ENCODE measurements around the gene TP53RK.
"Not testable (repeated sequence)": the region's sequence is repeated elsewhere in the genome, so short reads cannot be mapped to it uniquely, and the experiment has no call there.

The TP53RK gene

DNA sequence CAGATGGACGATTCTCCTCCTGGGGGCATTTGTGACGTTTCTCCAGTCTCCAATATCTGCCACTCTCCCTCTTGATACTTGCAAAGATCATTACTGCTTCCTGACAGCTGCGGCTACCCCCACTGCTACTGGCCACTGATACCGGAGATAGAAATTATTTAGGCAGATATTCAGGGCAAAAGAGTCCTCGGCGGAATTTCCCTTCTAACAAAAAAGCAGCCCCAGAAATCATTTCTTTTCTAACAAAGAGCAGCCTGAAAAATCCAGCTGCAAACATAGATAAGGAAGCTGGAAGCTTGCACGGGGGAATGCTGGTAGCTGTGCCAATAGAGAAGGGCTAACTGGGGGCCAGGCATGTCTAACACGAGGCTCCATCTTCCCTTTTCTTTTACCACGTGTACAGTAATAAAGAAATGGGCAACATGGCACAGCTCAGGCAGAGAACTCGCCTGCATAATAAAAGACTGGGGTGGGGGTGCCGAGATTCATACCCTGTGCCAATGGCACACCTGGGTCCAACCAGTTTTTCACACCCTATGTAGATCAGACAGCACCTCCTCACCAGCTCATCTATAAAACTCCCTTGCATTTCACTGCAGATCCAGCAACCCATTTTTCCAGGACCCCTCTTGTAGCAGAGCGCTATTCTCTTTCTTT is 6.1 kb downstream of the TP53RK start:
- DNase-seq: peak; percentile 5 to 40 (median 31)

DNA sequence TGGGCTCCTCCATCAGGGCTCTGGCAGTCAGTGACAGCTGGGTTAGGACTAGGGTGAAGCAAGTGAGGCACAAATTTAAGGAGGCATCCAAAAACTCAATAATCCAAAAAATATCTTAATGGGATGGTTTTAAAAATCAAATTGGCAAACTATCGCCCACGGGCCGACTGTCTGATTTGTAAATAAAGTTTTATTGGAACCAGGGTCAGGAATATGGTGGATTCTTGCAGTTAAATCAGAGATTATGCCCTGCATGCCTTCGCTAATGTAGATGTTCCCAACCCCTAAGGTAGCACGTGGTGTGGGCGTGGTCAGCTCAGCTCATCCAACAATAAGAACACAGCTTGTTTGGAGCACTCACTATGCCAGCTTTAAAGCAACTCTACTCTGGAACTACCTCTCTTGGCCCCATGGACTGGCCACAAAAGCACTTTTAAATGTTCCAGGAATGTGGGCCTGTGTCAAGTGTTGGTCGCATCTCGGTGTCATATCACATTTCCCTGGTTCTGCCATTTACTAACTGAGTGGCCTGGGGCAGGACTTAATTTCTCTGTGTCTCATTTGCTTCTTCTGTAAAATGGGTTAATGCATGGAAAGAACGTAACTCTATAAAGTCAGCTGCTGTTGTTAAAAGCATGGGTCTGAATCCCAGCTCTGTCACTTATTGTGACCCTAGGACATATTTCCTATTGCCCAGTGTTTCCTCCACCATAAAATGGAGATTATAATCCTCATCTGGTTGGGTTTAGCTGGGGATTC is 7.0 kb downstream of the TP53RK start:
- DNase-seq: no peak

DNA sequence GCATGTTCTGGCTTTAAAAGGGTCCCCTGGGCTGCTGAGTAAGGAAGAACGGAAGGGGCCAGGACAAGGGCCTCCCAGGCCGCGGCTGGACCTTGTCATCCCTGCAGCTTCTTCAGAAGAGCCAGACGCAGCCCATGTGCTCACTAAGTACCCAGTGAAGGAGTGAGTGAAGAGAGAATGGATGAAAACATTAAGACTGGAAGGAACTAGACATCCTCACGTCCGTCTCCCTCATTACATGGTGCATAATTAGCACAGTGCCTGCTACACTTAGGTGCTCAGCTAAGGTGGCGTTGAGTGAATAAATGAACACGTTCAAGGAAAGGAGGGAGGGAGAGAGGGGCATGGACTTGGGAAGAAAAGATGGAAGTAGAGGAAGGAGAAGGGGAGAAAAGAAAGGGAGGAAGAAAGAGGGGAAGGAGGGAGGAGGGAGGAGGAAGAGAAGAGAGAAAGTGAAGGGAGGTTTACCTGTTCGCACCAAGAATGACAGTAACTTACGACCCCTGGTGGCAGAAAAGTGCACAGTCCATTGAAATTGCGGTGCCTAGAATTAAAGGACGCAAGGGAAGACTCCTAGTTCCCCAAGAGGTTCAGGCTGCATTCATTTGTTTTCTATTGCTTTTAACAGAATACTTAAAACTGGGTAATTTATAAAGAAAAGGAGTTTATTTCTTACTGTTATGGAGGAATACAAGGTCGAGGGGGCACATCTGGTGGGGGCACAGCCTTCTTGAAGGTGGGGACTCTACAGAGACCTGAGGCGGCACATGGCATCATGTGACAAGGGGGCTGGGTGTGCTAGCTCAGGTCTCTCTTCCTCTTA is 8.0 kb downstream of the TP53RK start:
- DNase-seq: peak; percentile 65 to 83 (median 75)

DNA sequence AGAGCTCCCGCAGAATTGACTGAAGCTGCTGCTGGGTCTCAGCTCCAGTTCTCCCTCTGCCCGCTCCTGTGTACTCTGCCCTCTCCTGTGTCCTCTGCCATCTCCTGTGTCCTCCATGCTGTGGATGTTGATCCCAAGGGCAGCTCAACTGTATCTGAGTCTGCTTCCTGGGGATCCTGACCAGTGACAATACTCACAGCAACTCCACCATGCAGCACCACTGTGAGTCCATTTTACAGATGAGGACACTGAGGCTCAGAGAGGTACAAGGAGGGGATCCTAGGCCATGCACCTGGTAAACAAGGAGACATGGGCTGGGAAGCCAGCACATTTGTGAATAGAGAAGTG is 8.6 kb downstream of the TP53RK start:
- DNase-seq: no peak

DNA sequence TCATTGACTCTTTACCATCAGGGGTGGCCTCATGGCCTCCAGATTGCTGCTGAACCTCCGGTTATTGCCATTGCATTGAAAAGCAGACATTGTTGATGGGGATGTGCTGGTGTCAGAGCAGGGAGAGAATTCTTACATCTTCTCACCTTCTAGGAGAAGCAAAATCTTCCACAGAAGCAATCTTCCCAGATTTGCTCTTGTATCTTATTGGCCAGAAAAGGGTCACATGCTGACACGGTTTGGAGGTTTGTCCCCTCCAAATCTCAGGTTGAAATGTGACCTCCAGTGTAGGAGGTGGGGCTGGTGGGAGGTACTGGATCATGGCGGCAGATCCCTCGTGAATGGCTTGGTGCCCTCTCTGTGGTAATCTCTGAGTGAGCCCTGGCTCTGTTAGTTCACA is 10.7 kb downstream of the TP53RK start:
- DNase-seq: no peak

DNA sequence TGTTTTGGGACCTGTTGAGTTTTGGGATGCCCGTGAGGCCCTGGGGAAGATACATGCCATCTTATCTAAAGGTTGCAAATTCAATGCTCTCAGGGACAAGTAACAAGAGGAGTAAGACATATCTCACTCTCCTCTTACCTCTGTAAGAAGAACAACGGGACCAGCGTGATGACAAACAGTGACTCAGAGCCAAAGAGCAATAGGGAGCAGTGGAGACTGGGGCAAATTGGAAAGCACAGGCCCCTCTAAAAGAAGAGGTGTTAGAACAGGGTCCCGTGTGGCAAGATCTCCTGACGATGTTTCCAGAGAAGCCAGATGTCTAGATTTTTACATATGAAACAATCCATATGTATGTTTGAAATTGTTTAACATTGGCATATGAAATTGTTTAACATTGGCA is 11.6 kb downstream of the TP53RK start:
- DNase-seq: no peak

DNA sequence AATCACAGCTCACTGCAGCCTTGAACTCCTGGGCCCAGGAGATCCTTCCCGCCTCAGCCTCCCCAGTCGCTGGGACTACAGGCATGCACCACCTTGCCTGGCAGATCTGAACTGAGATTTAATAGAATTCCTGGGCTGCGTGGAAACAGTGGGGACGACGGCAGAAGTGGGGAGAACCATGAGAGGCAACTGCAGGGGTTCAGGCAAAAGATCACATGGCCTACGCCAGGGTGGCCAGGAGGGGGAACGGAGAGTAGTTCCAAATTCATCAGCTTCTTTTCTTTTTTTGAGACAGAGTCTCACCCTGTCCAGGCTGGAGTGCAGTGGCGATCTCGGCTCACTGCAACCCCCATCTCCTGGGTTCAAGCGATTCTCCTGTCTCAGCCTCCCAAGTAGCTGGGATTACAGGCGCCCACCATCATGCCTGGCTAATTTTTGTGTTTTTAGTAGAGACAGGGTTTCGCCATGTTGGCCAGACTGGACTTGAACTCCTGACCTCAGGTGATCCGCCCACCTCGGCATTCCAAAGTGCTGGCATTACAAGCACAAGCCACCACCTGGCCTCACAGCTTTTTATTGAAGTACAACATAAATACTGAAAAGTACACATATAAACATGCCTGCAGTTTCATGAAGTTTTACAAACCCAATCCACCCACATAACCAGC is 12.5 kb downstream of the TP53RK start:
- DNase-seq: not testable (repeated sequence)

DNA sequence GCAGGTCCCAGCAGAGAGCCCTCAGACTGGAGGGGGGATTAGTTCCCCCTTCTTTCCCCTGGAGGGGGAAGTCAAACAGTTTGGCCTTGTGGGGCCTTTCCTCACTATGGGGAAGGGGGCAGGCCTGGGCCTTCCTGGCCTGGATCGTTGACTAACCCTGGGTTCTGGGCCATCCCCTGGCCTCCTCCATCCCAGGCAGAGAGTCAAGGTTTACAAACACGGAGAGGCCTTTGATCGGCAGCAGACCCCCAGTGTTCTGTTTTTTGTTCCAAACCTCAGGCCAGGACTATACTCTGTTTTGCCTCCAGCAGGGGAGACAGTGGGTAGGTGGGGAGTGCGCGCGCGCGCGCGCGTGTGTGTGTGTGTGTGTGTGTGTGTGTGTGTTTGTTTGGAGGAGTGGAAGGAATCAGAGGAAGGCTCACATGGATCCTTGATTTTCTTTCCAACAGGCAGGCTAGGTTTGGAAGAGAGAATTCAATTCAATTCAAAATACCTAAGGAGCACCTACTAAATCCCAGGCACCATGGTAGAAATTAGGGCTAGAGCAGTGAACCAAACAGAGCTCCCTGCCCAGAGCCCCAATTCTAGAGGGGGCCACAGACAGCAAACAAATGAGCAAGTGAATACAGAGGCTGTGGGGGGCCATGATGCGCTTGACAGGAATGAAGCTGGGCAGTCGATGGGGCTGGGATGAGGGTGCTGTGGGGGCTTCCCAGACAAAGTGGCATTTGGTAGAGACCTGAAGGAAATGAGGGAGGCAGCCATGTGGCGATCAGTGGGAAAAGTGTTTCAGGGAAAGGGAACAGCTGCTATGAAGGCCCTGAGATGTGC is 14.8 kb downstream of the TP53RK start:
- DNase-seq: no peak

DNA sequence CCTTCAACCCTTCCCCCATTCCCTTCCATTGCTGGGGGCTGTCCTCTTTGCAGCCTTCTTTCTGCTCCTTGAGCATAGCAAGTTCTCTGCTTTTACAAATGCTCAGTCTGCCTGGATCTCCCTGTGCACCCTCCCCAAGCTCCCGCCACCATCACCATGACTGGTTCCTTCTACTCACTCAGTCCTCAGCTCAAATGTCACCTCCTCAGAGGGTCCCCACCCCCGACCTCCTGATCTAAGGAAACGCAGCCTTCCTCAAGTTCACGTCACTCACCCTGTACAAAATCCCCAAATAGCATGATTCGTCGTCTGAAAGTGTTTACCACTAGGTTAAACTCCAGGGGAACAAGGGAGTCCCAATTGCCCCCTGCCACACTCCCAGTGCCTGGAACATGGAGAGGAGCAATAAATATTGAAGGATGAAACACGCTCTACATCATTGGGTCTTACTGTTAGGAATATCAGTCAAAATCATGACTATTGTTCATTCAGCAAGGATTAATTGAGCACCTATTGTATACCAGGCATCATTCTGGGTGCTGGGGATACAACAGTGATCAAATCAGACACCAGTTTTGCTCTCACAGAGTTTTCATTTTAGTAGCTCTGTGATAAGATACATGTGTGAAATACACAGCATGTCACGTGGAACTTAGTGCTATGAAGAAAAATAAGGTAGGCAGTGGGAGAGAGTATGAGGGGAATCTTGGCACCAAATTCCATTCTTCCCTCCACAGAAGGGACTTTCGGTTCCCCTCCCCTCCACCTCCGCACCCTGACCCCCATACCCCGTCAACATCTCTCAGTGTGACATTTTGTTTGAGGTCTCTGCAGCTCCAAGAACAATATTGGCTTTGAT is 15.6 kb downstream of the TP53RK start:
- no peak for DNase-seq

DNA sequence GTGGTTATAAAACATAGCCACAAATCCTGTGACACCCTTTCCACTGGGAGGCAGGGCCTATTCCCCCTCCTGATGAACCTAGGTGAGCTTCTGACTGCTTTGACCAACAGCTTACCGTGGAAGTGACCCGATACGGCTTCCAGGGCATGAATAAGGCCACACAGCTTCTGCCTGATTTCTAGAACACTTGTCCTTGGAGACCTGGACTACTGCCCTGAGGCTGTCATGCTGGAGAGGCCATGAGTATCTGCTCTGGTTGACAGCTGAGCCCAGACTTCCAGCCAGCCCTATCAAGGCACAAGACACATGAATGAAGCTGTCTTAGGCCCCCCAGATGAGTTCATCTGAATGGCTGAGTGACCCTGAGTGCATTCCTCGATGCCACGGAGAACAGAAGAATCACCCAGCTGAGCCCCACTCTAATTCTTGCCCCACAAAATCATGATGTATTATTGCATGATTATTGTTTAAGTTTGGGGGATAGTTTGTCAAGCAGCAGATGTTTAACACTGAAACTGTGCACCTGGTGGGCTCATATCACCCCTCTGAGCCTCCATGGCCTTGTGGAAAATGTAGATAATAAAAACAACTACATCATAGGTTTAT is 16.6 kb downstream of the TP53RK start:
- DNase-seq: no peak

DNA sequence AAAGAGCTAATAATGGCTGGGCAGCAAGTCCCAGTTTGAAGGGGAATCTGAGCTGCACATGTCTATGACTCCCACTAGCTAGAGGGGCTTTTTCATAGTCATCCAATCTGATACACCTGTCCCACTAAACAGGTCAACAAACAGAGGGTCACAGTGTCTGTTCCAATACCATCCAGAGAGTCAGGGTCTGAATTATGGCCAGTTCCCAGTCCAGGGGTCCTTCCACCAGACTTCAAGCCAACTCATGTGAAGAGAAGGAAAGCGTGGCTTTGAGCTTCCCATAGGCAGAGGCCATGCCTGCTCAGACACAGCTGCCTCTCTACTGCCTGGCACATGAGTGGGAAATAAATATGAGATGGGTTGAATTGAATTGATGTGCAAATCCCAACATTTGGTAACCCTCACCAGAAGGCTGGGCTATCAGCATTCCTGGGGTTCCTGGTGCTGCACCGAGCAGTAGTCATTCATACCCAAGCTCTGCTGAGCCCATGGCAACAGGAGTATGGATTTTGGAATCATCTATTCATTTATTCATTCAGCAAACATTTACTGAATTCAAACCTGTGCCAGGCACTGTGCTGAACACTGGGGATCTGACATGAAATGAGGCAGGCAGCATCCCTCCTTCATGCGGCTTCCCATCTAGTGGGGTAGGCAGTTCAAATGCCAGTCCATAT is 17.2 kb downstream of the TP53RK start:
- DNase-seq: no peak

DNA sequence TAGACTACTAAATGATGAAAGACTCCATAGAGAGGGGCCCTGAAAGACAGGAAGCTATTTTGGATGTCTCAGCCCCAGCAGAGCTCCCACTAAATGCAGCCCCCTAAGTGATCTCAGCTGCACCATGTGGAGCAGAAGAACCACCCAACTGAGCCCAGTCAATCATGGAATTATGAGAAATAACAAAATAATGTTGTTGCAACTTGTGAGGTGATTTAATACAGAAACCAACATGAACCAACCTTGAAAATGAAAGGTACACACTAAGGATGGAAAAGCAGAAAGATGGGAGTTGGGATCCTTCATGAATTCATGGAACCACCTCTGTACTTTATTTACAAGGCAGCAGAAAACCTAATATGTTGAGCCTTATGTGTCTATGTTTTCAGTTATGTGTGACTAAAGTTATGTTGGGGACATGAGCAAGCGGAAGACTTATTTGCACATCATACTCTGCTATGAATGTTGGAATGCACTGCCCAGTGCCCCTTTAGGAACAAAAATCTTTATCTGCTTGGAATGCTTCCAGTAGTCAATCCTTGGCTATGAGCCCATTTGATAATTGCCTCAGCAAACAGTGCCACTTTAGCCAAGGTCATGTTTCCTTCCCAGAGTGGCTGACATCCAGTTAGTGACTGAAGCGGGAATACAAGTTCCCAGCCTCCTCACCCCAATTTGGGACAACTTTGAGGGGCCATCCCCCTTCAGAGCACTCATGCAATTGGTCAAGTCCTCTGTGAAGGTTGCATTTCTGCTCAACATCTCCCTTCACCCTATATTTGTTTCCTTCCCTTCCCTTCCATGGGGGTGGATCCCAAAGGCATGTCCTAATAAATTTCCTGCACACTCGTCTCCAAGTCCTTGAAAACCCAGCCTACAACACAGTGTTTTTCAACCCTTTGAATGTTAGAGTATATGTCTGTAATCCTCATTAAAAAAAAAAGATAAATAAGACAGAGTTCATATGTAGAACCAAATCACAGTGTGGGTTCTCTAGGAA is 18.4 kb downstream of the TP53RK start:
- no peak for DNase-seq

DNA sequence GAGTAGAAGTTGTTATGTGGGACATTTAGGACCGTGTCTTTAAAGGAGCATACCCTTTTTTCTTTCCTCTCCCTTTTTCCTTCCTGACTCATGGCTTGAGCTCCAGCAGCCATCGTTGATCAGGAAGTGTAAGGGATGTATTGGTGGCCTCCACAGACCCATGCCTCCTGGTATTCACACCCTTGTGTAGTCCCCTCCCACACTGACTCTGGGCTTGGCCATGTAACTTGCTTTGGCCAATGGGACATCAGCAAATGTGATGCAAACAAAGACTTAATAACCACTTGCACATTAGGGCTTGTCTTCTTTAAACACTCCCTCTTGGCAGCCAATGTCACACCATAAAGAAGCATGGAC is 19.0 kb downstream of the TP53RK start:
- DNase-seq: no peak

DNA sequence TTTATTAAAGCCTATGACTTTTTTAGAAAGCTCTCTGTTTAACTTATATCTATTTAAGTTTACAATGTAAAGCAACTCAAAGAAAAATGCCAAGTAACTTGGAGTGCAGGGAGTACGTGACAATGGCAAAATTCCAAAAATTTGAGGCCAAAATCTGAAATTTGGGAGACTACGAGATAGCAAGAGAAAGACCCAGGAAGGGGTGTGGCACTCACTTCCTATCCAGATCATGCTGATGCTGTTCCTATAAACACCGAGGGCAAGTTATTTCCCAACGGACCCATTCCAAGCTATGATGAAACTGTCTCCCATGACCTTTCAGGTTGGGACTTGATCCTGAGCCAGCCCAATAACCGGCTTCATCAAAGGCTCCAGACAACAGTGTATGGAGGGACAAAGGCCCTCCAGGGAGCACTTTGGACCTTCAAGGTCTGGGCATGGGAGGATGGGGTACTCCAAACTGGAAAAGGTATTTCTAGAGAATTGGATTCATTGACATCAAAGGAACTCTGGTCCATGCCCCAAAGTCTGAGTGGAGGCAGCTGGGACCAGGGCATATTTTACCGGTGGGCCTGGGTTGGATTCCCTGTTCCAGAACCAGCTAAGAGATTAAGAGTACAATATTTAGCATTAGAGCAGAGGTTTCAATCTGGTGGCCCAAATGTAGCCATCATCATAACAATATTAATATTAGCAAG is 22.3 kb downstream of the TP53RK start:
- no peak for DNase-seq

DNA sequence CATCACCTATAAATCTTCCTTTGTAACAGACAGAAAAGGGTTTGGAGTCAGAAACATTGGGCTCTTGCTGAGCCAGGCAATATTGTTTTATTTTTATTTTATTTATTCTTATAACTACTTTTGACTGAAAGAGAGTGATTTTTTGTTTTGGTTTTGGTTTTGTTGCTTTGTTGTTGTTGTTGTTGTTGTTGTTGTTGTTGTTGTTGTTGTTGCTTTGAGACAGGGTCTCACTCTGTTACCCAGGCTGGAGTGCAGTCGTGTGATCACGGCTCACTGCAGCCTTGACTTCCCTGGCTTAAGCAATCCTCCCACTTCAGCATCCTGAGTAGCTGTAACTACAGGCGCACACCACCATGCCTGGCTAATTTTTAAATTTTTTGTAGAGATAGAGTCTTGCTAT is 22.9 kb downstream of the TP53RK start:
- peak in 3 of 4 experiments; percentile 9 to 25 (median 10) for DNase-seq

DNA sequence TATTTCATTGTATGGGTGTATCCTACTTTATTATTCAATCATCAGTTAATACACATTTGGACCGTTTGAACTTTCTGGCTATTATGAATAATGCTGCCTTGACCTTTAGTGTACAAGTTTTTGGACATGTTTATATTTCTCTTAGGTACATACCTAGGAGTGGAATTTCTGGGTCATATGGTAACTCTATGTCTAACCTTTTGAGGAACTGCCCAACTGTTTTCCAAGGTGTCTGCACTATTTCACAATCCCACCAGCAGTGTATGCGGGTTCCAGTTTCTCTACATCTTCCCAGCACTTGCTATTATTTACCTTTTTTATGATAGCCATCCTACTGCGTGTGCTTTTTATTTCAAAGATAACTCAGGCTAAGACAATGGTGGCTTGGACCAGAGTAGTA is 23.6 kb downstream of the TP53RK start:
- DNase-seq: no peak

DNA sequence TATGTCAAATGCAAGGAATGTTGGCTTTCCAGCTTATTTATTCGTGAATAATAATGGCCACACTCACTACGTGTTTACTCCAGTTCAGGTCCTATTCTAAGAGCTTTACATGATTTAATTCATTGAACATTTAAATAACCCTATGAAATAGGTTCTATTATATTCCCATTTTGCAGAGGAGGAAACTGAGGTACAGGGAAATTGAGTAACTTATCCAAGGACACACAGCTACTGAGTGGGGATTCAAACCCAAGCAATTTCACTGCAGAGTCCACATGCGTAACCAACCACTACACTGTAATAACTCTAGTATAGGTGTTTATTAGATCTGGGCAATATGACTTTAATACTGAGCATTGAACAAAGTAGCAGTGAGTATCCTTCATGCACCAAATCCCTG is 25.7 kb downstream of the TP53RK start:
- no peak for DNase-seq

DNA sequence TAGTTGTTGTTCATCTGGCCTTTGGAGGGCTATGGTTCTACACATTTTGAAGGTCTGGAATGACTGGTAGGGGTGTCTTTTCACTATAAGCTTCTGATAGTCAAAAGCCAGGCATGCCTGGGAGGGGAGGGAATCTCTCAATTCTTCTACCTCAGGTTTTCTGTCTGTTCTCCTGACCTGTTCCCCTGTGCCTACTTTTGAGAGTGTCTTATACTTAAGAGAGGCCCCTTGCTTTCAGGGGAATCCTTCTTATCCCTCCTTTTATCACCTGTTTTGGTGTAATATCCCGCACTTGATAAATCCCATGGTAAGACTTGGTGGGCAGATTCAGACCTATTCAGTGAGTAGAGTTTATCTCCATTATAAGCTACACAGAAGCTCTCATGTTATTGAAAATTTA is 27.6 kb downstream of the TP53RK start:
- DNase-seq: no peak
